Breast epithelium (tissue), 4 donors: ENCODE data around the gene CAPN15. TPM values are rescaled to one million over a fixed set of nuclear protein-coding genes. Genes with fewer than 3 reads are reported as not detected.

Experiments
- DNase-seq, 2 donors: peaks; one replicate each; pipeline ENCODE4 v3.0.0-alpha.2; 2019; ENCODE audit warnings: low spot score in 2 of 2
- H3K27ac ChIP-seq, 2 donors: fragments of 200-600 bp; sonication (generic) in 1 of 2; one replicate each; pipeline ENCODE4 v1.5.1; 2016 to 2019; ENCODE audit warnings: mild to moderate bottlenecking in 1 of 2
- H3K27me3 ChIP-seq, 2 donors: fragments of 200-600 bp; sonication (generic) in 1 of 2; one replicate each; pipeline versions ENCODE4 v1.5.1 to v1.6.0; 2017 to 2019; ENCODE audit warnings: control low read depth in 1 of 2, mild to moderate bottlenecking in 1 of 2
- H3K36me3 ChIP-seq: fragments of 200-600 bp; one replicate; pipeline ENCODE4 v1.5.1; 2019
- H3K4me1 ChIP-seq, 2 donors: fragments of 200-600 bp; sonication (generic); one replicate each; pipeline ENCODE4 v1.5.1; 2016 to 2019; ENCODE audit warnings: control low read depth in 1 of 2
- H3K4me3 ChIP-seq, 3 donors: fragments of 200-600 bp; sonication (generic); 1 replicate in 2 of 3; 2 replicates in 1 of 3; pipeline ENCODE4 v1.5.1; 2016 to 2019; ENCODE audit warnings: mild to moderate bottlenecking in 3 of 3, moderate library complexity in 2 of 3
- H3K9me3 ChIP-seq, 2 donors: fragments of 200-600 bp; sonication (generic) in 1 of 2; one replicate each; pipeline ENCODE4 v1.5.1; 2016 to 2019; ENCODE audit warnings: control low read depth in 1 of 2
- POLR2A ChIP-seq: fragments of 450-650 bp; IDR thresholded peaks from one replicate; pipeline ENCODE4 v1.6.1; 2016; ENCODE audit warnings: antibody characterized with exemption, mild to moderate bottlenecking, moderate library complexity
- POLR2AphosphoS5 ChIP-seq, 3 donors: sonication (generic); formaldehyde crosslinking; IDR thresholded peaks; one replicate each; pipeline ENCODE4 v1.6.1; 2017; ENCODE audit warnings: antibody characterized with exemption in 3 of 3
- intact Hi-C: fragments of 100-400 bp; cut with DNase I; formaldehyde crosslinking; loops from one replicate; pipeline ENCODE4 v1.15.1; 2023; ENCODE audit warnings: low total_unique reads
- total RNA-seq, 3 donors: library from RNA; depleted of rRNA; stranded (reverse); fragments of >200 nt; gene quantifications; one replicate each; pipeline ENCODE4 v1.1.0, GENCODE V29; 2016
- TF ChIP-seq, protein P1 (sequence below), 3 donors: fragments of 450-650 bp; IDR thresholded peaks; one replicate each; pipeline ENCODE4 v1.5.1; 2016 to 2017; ENCODE audit warnings: antibody characterized with exemption in 3 of 3, mild to moderate bottlenecking in 3 of 3, moderate library complexity in 3 of 3

The CAPN15 gene
- total RNA-seq, 3 donors from 2014 or later, result 15.4 to 27.2 (median 15.5) TPM

GRCh38 chr16:558298-559020, 30.9 kb downstream of the CAPN15 start:
- no peak overlapping the region for H3K4me3 ChIP-seq
- no peak overlapping the region for H3K27ac ChIP-seq
- DNase-seq, result no peak
- H3K4me1 ChIP-seq, result peaks cover 0 to 3% of the 10 kb centered on the region in 2 donors
- TF ChIP-seq POLR2A, result no peak
- TF ChIP-seq, protein P1, sequence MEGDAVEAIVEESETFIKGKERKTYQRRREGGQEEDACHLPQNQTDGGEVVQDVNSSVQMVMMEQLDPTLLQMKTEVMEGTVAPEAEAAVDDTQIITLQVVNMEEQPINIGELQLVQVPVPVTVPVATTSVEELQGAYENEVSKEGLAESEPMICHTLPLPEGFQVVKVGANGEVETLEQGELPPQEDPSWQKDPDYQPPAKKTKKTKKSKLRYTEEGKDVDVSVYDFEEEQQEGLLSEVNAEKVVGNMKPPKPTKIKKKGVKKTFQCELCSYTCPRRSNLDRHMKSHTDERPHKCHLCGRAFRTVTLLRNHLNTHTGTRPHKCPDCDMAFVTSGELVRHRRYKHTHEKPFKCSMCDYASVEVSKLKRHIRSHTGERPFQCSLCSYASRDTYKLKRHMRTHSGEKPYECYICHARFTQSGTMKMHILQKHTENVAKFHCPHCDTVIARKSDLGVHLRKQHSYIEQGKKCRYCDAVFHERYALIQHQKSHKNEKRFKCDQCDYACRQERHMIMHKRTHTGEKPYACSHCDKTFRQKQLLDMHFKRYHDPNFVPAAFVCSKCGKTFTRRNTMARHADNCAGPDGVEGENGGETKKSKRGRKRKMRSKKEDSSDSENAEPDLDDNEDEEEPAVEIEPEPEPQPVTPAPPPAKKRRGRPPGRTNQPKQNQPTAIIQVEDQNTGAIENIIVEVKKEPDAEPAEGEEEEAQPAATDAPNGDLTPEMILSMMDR (IDR thresholded peaks at IDR 0.05), result no peak
- TF ChIP-seq POLR2AphosphoS5 (IDR thresholded peaks at IDR 0.05), result no peak
- no peaks in the 10 kb centered on the region for H3K9me3 ChIP-seq
- peaks cover 5 to 37% of the 10 kb centered on the region in 2 donors for H3K27me3 ChIP-seq
- intact Hi-C loops, result no loop called here
- H3K36me3 ChIP-seq, result no peaks in the 10 kb centered on the region

DNA sequence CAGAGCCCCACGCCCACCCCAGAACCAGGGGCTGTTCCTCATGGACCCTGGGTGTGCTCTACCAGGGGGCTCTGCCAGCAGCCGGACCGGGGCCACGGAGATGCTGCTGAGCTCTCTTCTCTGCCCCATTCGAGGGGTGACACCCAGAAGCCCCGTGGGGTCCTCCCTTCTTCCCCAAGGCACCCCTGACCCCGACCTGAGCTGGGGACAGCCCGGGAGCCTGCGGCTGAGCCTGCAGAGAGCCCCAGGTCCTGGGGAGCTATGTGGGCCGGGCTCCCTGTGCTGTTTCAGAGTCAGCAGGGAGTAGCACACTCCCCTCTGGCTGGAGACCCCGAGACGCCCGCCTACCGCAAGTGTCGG, 31.5 kb downstream of the CAPN15 start:
- intact Hi-C loops, result no loop called here
- Histone ChIP-seq H3K9me3 (no peaks in the 10 kb centered on the region), H3K36me3 (no peaks in the 10 kb centered on the region), H3K4me1 (peaks cover 0 to 3% of the 10 kb centered on the region in 2 donors), H3K4me3 (no peak overlapping the region), H3K27ac (no peak overlapping the region), H3K27me3 (peaks cover 5 to 41% of the 10 kb centered on the region in 2 donors)
- TF ChIP-seq POLR2AphosphoS5 (IDR thresholded peaks at IDR 0.05) (no peak), POLR2A (no peak)
- TF ChIP-seq, protein P1 (IDR thresholded peaks at IDR 0.05), result no peak
- DNase-seq, result no peak

DNA sequence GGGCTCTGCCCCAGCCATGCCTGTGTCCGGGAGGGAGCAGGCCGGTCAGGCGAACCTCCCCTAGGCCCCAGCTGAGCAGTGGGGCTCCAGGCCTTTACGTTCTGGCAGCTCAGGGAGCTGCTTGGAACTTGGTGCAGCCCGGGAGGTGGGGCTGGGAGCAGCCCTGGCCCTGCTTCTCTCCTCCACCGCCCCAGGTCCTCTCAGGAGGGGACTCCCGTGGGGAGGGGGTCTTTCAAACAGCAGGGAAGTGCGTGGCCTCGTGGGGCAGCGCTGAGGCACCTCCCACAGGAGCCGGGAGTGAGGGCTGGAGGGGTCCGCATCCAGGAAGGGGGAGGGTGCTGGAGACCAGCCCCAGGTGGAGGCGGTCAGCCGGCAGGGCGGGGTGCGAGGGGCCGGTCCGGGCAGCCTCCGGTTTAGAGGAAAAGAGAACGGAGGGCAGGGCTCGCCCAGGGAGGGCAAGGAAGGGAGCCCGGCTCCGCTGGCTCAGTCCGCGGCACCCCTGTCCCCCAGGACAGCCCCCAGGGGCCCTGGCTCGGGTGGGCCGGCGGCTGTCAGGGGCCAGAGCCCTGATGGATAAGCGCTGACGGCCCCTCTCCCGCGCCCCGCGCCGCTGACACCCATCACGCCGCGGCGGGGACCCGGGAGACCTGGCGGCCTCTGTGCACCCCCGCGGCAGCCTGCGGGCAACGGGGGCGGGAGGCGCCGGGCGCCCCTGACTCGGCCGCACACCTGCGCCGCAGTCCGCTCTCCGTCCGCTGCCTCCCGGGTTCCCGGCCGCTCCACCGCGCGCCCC, 32.1 kb downstream of the CAPN15 start:
- Histone ChIP-seq H3K27me3 (peaks cover 5 to 41% of the 10 kb centered on the region in 2 donors), H3K9me3 (no peaks in the 10 kb centered on the region), H3K4me3 (peak overlapping the region in 1 of 3 donors; percentile 60), H3K27ac (no peak overlapping the region), H3K4me1 (peaks cover 0 to 3% of the 10 kb centered on the region in 2 donors), H3K36me3 (no peaks in the 10 kb centered on the region)
- DNase-seq, result no peak
- no peak for TF ChIP-seq POLR2A
- TF ChIP-seq, protein P1 (IDR thresholded peaks at IDR 0.05), result no peak
- TF ChIP-seq POLR2AphosphoS5 (IDR thresholded peaks at IDR 0.05), result no peak
- intact Hi-C loops, result no loop called here

DNA sequence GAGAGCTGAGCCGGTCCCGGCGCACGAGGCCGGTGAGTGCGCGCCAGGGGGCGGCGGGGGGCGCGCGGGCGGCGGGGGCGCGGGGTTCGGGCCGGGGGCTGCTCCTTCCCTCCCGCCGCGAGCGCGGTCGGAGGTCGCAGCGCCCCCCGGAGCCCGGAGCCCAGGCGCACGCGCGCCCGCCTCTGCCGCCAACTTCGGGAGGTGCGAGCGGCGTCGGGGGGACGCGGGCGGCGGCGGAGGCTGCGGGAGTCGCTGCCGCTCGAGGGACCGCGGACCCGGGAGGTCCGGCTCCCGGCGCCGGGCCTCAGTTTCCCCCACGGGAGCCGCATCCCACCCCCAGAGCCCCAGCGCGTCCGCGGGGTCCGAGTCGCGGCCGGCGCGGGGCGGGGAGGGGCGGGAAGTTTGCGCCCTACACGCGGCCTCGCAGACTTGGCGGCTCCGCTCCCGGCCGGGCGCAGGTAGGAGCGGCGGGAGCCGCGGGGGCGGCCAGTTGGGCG, 32.7 kb downstream of the CAPN15 start, which contains the start of gene PRR35:
PRR35 (plus strand) TSS at position 191 of the 497 bp plus-strand sequence. CDS start 2,901 bp downstream, outside the sequence.
- TF ChIP-seq POLR2A (no peak), POLR2AphosphoS5 (IDR thresholded peaks at IDR 0.05) (no peak)
- TF ChIP-seq, protein P1 (IDR thresholded peaks at IDR 0.05), result no peak
- H3K27me3 ChIP-seq, result peaks cover 5 to 41% of the 10 kb centered on the region in 2 donors

More for the DNA sequence above, 32.7 kb downstream of the CAPN15 start, which contains the start of gene PRR35:
- H3K36me3 ChIP-seq, result no peaks in the 10 kb centered on the region
- H3K27ac ChIP-seq, result no peak within 1 kb of the TSS
- peak within 1 kb of the TSS in 2 of 3 donors; percentile 29 to 60 for H3K4me3 ChIP-seq
- no peaks in the 10 kb centered on the region for H3K9me3 ChIP-seq
- H3K4me1 ChIP-seq, result peaks cover 0 to 3% of the 10 kb centered on the region in 2 donors
- DNase-seq, result no peak
- intact Hi-C loops, result no loop called here
